GM18505 (cell line): ENCODE results near the gene PHACTR1.

ENCODE experiments used
- ATAC-seq: cut with Tn5 transposase; IDR thresholded peaks from one replicate; pipeline ENCODE4 v1.9.1; 2021; ENCODE audit not compliant: unreplicated experiment
- POLR2A ChIP-seq: IDR thresholded peaks from 4 replicates; pipeline ENCODE4 v1.6.1; 2011; ENCODE audit warnings: borderline replicate concordance; ENCODE audit not compliant: insufficient read depth, insufficient read length; ENCODE audit errors: extremely low read depth

Gene PHACTR1

GRCh38 chr6:13262302-13263230 is 546.0 kb downstream of the PHACTR1 start:
- no peak for ATAC-seq
- no peak for TF ChIP-seq POLR2A

- no peak for ATAC-seq
- TF ChIP-seq POLR2A: no peak
These were observed 547.1 kb downstream of the PHACTR1 start for GRCh38 chr6:13263669-13264068.

GRCh38 chr6:13267142-13267651 is 550.6 kb downstream of the PHACTR1 start:
- ATAC-seq: no peak
- TF ChIP-seq POLR2A: no peak

- no peak for TF ChIP-seq POLR2A
- no peak for ATAC-seq
These were observed 552.4 kb downstream of the PHACTR1 start for GRCh38 chr6:13268913-13269518.

GRCh38 chr6:13272131-13273046 is 555.8 kb downstream of the PHACTR1 start:
- peak; percentile 56 for ATAC-seq
- peak; percentile 79 for TF ChIP-seq POLR2A

GRCh38 chr6:13273202-13273930 is 556.8 kb downstream of the PHACTR1 start:
- peak; percentile 8 for TF ChIP-seq POLR2A
- no peak for ATAC-seq

- peak; percentile 53 for ATAC-seq
These were observed 557.6 kb downstream of the PHACTR1 start for GRCh38 chr6:13273931-13274706.

GRCh38 chr6:13274707-13275434 is 558.3 kb downstream of the PHACTR1 start:
- no peak for ATAC-seq
- no peak for TF ChIP-seq POLR2A

More at GRCh38 chr6:13273931-13274706, 557.6 kb downstream of the PHACTR1 start:
- peak; percentile 45 for TF ChIP-seq POLR2A

GRCh38 chr6:13275435-13275989 is 558.9 kb downstream of the PHACTR1 start:
- no peak for ATAC-seq
- TF ChIP-seq POLR2A: no peak

- TF ChIP-seq POLR2A: no peak
- no peak for ATAC-seq
These were observed 560.7 kb downstream of the PHACTR1 start for GRCh38 chr6:13277231-13277630.

- ATAC-seq: no peak
- no peak for TF ChIP-seq POLR2A
These were observed 561.6 kb downstream of the PHACTR1 start for GRCh38 chr6:13278164-13278563.
